ENCODE results near the gene PRKG1. TPM values are rescaled to one million over a fixed set of nuclear protein-coding genes. Genes with fewer than 3 reads are reported as not detected.

The PRKG1 gene
- total RNA-seq, 1 donor: 19.5 TPM

DNA sequence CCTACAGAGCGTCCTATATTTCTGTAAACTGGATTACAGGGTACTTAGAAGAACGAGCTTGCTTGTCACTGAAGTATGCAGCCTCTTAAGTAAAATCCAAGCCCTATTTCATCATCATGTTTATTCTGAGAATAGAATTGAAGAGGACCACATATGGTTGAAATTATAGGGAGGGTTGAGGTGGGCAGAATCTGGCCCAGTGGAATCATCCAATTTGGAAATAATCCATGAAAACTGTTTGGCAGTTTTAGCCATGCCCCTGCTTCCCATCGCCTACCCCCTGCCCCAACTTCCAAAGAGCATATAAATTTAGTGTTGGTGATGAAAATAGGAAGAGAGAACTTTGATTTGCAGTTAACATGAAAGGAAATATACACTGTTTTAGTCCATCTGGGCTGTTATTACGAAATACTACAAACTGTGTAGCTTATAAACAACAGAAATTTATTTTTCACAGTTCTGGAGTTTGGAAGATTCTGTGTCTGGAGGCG lies 150.4 kb downstream of the PRKG1 start:
- TF ChIP-seq, protein P1, sequence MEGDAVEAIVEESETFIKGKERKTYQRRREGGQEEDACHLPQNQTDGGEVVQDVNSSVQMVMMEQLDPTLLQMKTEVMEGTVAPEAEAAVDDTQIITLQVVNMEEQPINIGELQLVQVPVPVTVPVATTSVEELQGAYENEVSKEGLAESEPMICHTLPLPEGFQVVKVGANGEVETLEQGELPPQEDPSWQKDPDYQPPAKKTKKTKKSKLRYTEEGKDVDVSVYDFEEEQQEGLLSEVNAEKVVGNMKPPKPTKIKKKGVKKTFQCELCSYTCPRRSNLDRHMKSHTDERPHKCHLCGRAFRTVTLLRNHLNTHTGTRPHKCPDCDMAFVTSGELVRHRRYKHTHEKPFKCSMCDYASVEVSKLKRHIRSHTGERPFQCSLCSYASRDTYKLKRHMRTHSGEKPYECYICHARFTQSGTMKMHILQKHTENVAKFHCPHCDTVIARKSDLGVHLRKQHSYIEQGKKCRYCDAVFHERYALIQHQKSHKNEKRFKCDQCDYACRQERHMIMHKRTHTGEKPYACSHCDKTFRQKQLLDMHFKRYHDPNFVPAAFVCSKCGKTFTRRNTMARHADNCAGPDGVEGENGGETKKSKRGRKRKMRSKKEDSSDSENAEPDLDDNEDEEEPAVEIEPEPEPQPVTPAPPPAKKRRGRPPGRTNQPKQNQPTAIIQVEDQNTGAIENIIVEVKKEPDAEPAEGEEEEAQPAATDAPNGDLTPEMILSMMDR (IDR thresholded peaks at IDR 0.05; ENCODE audit: extremely low read depth, low read depth, low read length): no peak
- peak overlapping the region; percentile 80 for H3K4me2 ChIP-seq (ENCODE audit: insufficient read depth, low read length)
- no peaks in the 10 kb centered on the region for H3K36me3 ChIP-seq (ENCODE audit: insufficient read depth, low read length)
- H4K20me1 ChIP-seq (ENCODE audit: insufficient read depth, low read length): no peaks in the 10 kb centered on the region
- no peaks in the 10 kb centered on the region for H3K27me3 ChIP-seq (ENCODE audit: insufficient read depth, low read length)
- peaks cover 12% of the 10 kb centered on the region for H3K4me1 ChIP-seq (ENCODE audit: insufficient read depth, low read length)
- no peaks in the 10 kb centered on the region for H3K9me3 ChIP-seq (ENCODE audit: low read depth, low read length)
- H3K27ac ChIP-seq (ENCODE audit: low read depth, low read length): peak overlapping the region; percentile 35
- H3K79me2 ChIP-seq (ENCODE audit: insufficient read depth, low read length): no peaks in the 10 kb centered on the region
- peak overlapping the region; percentile 61 for H2AFZ ChIP-seq (ENCODE audit: low read length)
- DNase-seq (ENCODE audit: insufficient read length, low spot score, missing footprints): no peak
- H3K4me3 ChIP-seq (ENCODE audit: insufficient read depth, low read length): peak overlapping the region; percentile 53

- Histone ChIP-seq H3K4me1 (ENCODE audit: insufficient read depth, low read length) (peaks cover 12% of the 10 kb centered on the region), H3K36me3 (ENCODE audit: insufficient read depth, low read length) (no peaks in the 10 kb centered on the region), H4K20me1 (ENCODE audit: insufficient read depth, low read length) (no peaks in the 10 kb centered on the region), H3K4me2 (ENCODE audit: insufficient read depth, low read length) (no peak overlapping the region), H3K27ac (ENCODE audit: low read depth, low read length) (no peak overlapping the region), H3K4me3 (ENCODE audit: insufficient read depth, low read length) (no peak overlapping the region), H3K9me3 (ENCODE audit: low read depth, low read length) (no peaks in the 10 kb centered on the region), H3K27me3 (ENCODE audit: insufficient read depth, low read length) (no peaks in the 10 kb centered on the region), H3K79me2 (ENCODE audit: insufficient read depth, low read length) (no peaks in the 10 kb centered on the region), H2AFZ (ENCODE audit: low read length) (no peak overlapping the region)
- TF ChIP-seq, protein P1 (IDR thresholded peaks at IDR 0.05; ENCODE audit: extremely low read depth, low read depth, low read length): no peak
- DNase-seq (ENCODE audit: insufficient read length, low spot score, missing footprints): no peak
Measured at GRCh38 chr10:51227897-51228713, 153.8 kb downstream of the PRKG1 start.

DNA sequence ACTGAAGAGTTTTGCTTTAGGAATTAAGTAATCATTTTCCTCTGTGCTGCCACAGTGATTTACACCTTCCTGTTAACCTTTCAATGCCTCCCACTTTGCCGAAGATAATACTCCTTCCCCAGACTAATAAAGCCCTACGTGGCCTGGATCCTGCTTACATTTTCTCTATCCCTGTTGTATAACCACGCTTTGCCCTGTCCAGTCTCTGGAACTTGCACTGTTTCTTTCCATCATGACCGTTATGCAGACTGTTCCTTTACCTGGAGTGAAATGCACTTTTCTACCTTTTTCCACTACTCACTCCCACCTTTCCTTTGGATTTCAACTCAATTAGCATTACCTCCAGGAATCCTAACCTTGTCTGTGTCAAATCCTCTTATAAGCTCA lies 154.4 kb downstream of the PRKG1 start:
- Histone ChIP-seq H3K4me2 (ENCODE audit: insufficient read depth, low read length) (no peak overlapping the region), H3K79me2 (ENCODE audit: insufficient read depth, low read length) (no peaks in the 10 kb centered on the region), H3K4me1 (ENCODE audit: insufficient read depth, low read length) (peaks cover 11% of the 10 kb centered on the region), H3K4me3 (ENCODE audit: insufficient read depth, low read length) (no peak overlapping the region), H4K20me1 (ENCODE audit: insufficient read depth, low read length) (no peaks in the 10 kb centered on the region), H3K36me3 (ENCODE audit: insufficient read depth, low read length) (no peaks in the 10 kb centered on the region), H3K27me3 (ENCODE audit: insufficient read depth, low read length) (no peaks in the 10 kb centered on the region), H3K27ac (ENCODE audit: low read depth, low read length) (no peak overlapping the region), H2AFZ (ENCODE audit: low read length) (no peak overlapping the region), H3K9me3 (ENCODE audit: low read depth, low read length) (no peaks in the 10 kb centered on the region)
- TF ChIP-seq, protein P1 (IDR thresholded peaks at IDR 0.05; ENCODE audit: extremely low read depth, low read depth, low read length): no peak
- no peak for DNase-seq (ENCODE audit: insufficient read length, low spot score, missing footprints)

DNA sequence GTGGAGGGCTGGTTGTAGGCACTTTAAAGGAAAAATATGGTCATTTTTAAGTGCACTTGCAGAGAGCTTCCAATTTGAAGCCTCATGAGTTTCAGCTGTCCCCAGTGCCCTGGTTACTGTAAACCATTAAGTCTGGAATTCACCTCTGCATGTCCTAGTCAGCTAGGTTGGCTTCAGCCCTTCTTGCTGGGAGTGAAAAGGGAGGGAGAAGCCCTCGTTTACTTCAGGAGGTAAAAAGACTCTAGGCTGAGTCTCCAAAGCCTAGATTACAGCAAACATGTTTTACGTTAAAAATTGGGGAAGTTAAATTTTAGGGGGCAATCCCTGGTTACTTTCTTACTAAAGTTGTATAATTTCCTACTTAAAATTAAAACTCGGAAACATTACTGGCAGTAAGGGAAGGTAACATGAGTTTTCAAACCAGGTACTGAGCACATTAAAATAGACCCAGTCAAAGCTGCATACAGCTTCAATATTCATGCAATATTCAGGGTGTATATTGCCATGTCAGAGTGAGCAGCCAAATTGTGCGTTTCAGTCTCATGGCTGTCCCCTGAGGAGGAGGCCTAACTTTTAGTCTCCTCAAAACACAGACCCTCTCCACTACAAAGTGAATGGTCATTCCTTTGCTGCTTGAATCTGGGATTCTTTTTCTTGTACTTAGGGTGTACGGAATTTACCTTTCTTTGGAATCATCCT lies 156.7 kb downstream of the PRKG1 start:
- H3K4me1 ChIP-seq (ENCODE audit: insufficient read depth, low read length): no peaks in the 10 kb centered on the region
- H3K79me2 ChIP-seq (ENCODE audit: insufficient read depth, low read length): no peaks in the 10 kb centered on the region
- no peak for DNase-seq (ENCODE audit: insufficient read length, low spot score, missing footprints)
- H2AFZ ChIP-seq (ENCODE audit: low read length): no peak overlapping the region
- no peaks in the 10 kb centered on the region for H4K20me1 ChIP-seq (ENCODE audit: insufficient read depth, low read length)
- no peaks in the 10 kb centered on the region for H3K27me3 ChIP-seq (ENCODE audit: insufficient read depth, low read length)
- H3K4me2 ChIP-seq (ENCODE audit: insufficient read depth, low read length): no peak overlapping the region
- H3K9me3 ChIP-seq (ENCODE audit: low read depth, low read length): no peaks in the 10 kb centered on the region
- TF ChIP-seq, protein P1 (IDR thresholded peaks at IDR 0.05; ENCODE audit: extremely low read depth, low read depth, low read length): no peak
- H3K27ac ChIP-seq (ENCODE audit: low read depth, low read length): no peak overlapping the region
- no peaks in the 10 kb centered on the region for H3K36me3 ChIP-seq (ENCODE audit: insufficient read depth, low read length)
- no peak overlapping the region for H3K4me3 ChIP-seq (ENCODE audit: insufficient read depth, low read length)
